Measurements from ENCODE around the gene ACTR1B. TPM values are rescaled to one million over a fixed set of nuclear protein-coding genes. Genes with fewer than 3 reads are reported as not detected.
A peak's percentile ranks its signal among the peaks of the same experiment; 100 is the strongest.

ACTR1B gene
- total and polyA plus RNA-seq, 7 donors = 38.3 to 65.4 (median 50.9) TPM

DNA sequence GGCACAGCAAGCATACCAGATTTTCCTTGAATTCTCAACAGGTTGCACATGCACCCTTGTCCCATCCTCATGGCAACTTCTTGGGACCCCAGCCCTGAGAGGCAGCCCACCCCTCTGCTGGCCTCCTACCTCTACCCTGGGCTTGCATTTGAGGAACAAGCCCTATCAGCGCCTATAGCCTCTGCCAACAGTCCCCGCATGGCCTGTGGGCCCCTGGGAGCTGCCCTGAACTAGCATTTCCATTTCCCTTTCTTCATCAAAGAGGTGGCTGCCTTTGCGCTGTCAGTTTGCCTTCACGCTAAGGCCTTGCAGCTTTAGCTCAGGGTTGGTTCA lies 44.2 kb upstream of the ACTR1B start:
- no peaks in the 10 kb centered on the region for H3K4me1 ChIP-seq
- WGBS, 3 donors = 70 to 75% (median 71%) methylated on average over 4 of the region's 4 CpGs
- H3K4me3 ChIP-seq = no peak overlapping the region
- H3K9me3 ChIP-seq = no peaks in the 10 kb centered on the region
- no peak for ATAC-seq
- DNase-seq = no peak
- TF ChIP-seq, protein P1, sequence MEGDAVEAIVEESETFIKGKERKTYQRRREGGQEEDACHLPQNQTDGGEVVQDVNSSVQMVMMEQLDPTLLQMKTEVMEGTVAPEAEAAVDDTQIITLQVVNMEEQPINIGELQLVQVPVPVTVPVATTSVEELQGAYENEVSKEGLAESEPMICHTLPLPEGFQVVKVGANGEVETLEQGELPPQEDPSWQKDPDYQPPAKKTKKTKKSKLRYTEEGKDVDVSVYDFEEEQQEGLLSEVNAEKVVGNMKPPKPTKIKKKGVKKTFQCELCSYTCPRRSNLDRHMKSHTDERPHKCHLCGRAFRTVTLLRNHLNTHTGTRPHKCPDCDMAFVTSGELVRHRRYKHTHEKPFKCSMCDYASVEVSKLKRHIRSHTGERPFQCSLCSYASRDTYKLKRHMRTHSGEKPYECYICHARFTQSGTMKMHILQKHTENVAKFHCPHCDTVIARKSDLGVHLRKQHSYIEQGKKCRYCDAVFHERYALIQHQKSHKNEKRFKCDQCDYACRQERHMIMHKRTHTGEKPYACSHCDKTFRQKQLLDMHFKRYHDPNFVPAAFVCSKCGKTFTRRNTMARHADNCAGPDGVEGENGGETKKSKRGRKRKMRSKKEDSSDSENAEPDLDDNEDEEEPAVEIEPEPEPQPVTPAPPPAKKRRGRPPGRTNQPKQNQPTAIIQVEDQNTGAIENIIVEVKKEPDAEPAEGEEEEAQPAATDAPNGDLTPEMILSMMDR (IDR thresholded peaks at IDR 0.05) = no peak
- H3K27me3 ChIP-seq (ENCODE audit: insufficient read depth in 3 of 3, low read length in 2 of 3) = peaks cover 0 to 5% (median 0%) of the 10 kb centered on the region in 3 donors
- H3K27ac ChIP-seq = no peak overlapping the region
- H3K36me3 ChIP-seq (ENCODE audit: insufficient read depth in 1 of 2, low read depth in 1 of 2) = no peaks in the 10 kb centered on the region
- intact Hi-C loops (cut with DNase I) = no loop called here

DNA sequence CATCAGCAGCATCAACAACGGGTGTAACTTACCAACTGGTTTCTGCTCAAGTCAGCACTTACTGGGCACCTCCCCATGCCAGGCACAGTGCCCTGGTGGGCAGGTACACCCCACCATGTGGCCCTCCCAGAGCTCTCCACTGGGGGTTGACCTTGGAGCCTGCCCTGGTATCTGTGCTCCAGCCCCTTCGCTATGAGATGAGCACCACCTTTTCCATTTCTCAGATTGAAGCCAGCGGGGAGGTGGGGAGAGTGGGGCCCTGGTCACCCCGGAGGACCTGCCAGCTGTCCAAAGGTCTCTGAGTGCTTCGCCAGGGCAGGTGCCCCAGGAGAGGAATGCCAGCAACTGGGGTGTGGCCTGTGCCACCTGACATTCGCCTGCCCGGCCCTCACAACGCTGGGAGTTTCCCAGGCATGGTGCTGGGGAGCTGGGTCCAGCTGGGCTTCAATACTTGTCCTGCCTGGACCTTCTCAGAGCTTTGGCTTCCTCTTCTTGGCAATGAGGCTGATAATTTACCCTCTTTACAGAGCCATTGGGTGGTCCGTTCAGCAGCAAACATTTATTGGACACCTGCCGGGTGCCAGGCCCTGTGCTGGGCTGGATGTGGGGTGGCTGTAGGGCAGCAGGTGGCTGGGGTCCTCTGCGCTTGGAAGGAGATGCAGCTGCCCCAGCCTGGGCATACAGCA lies 43.7 kb upstream of the ACTR1B start:
- DNase-seq (no peak), ATAC-seq (no peak)
- Histone ChIP-seq H3K4me3 (no peak overlapping the region), H3K27ac (no peak overlapping the region), H3K9me3 (no peaks in the 10 kb centered on the region), H3K4me1 (no peaks in the 10 kb centered on the region), H3K27me3 (ENCODE audit: insufficient read depth in 3 of 3, low read length in 2 of 3) (peaks cover 0 to 5% (median 0%) of the 10 kb centered on the region in 3 donors), H3K36me3 (ENCODE audit: insufficient read depth in 1 of 2, low read depth in 1 of 2) (no peaks in the 10 kb centered on the region)
- WGBS, 3 donors = 51 to 62% (median 52%) methylated on average over 11 of the region's 11 CpGs
- TF ChIP-seq, protein P1 (IDR thresholded peaks at IDR 0.05) = no peak
- intact Hi-C loops (cut with DNase I) = no loop called here

DNA sequence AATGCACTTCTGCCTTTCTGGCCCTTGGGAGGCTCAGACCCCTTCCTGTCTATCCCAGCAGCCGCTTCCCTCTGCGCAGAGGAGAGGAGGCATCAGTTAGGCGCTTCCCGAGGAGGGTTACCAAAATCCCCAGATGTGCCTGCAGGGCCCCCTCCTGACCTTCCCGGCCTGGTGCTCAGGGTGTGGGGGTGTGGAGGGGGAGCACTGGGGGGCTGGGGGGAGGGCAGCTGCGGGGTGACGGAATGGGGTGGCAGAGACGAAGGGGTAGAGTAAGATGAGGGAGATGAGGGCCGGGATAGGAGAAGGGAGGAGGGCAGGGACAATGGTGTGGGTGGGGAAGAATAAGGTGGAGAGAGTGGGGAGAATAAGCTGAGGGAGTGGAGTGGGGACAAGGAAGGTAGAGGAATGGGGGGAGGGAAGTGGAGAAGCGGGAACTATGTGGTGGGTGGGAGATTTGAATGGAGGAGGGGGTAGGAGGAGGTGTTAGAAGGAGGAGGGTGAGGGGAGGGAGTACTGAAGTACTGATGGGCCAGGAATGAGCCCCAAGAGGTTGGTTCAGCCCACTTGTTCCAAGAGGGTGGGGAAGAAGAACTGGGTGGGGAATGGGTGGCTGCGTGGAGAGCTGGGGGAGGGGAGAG lies 43.0 kb upstream of the ACTR1B start:
- DNase-seq (peak in 1 of 2 donors; percentile 7), ATAC-seq (no peak)
- Histone ChIP-seq H3K27me3 (ENCODE audit: insufficient read depth in 3 of 3, low read length in 2 of 3) (peaks cover 0 to 5% (median 0%) of the 10 kb centered on the region in 3 donors), H3K4me3 (no peak overlapping the region), H3K9me3 (no peaks in the 10 kb centered on the region), H3K36me3 (ENCODE audit: insufficient read depth in 1 of 2, low read depth in 1 of 2) (no peaks in the 10 kb centered on the region), H3K4me1 (no peaks in the 10 kb centered on the region), H3K27ac (no peak overlapping the region)
- TF ChIP-seq, protein P1 (IDR thresholded peaks at IDR 0.05) = no peak
- 73 to 76% (median 75%) methylated on average over 10 to 11 of the region's 11 CpGs for WGBS, 3 donors
- intact Hi-C loops (cut with DNase I) = no loop called here

GRCh38 chr2:97706112-97706511 lies 42.3 kb upstream of the ACTR1B start:
- Histone ChIP-seq H3K27ac (no peak overlapping the region), H3K36me3 (ENCODE audit: insufficient read depth in 1 of 2, low read depth in 1 of 2) (no peaks in the 10 kb centered on the region), H3K9me3 (no peaks in the 10 kb centered on the region), H3K4me3 (no peak overlapping the region), H3K27me3 (ENCODE audit: insufficient read depth in 3 of 3, low read length in 2 of 3) (peaks cover 0 to 5% (median 0%) of the 10 kb centered on the region in 3 donors), H3K4me1 (no peaks in the 10 kb centered on the region)
- 95 to 96% (median 96%) methylated on average over 13 of the region's 13 CpGs for WGBS, 3 donors
- DNase-seq (no peak), ATAC-seq (no peak)
- TF ChIP-seq, protein P1 (IDR thresholded peaks at IDR 0.05) = no peak
- intact Hi-C loops (cut with DNase I) = no loop called here
